Neural progenitor cell (in vitro differentiated cells): ENCODE data around the gene CBFA2T2.

ENCODE experiments used
- CTCF ChIP-seq: fragments of 200-600 bp; sonication (generic); IDR thresholded peaks from 2 replicates; pipeline ENCODE4 v1.5.1; 2017; ENCODE audit warnings: antibody characterized with exemption, mild to moderate bottlenecking
- EZH2 ChIP-seq: fragments of 200-600 bp; sonication (generic); IDR thresholded peaks from 2 replicates; pipeline ENCODE4 v1.6.1; 2017; ENCODE audit warnings: antibody characterized with exemption, mild to moderate bottlenecking, moderate library complexity
- EZH2phosphoT487 ChIP-seq: fragments of 200-600 bp; sonication (generic); IDR thresholded peaks from 2 replicates; pipeline ENCODE4 v1.6.1; 2017; ENCODE audit warnings: antibody characterized with exemption

- TF ChIP-seq CTCF = no peak
- no peak for TF ChIP-seq EZH2phosphoT487
- TF ChIP-seq EZH2 = no peak
Observed at GRCh38 chr20:33622705-33623365, 132.9 kb downstream of the CBFA2T2 start.
